NCI-H2227 treated with DMSO at 0.1 percent for 48 hours (cell line): ENCODE results near the gene CYSLTR1.
"Not testable (repeated sequence)": the region's sequence is repeated elsewhere in the genome, so short reads cannot be mapped to it uniquely, and the experiment has no call there.

Source experiments
- DNase-seq: peaks from one replicate; lab custom pipeline; 2025; lab: John Stamatoyannopoulos, UW

CYSLTR1 gene

GRCh38 chrX:78327370-78328086 lies at the start of gene CYSLTR1:
Gene CYSLTR1 (minus strand): TSS chrX:78327611. CDS start chrX:78273746, 53,865 bp downstream.
- no peak for DNase-seq

DNA sequence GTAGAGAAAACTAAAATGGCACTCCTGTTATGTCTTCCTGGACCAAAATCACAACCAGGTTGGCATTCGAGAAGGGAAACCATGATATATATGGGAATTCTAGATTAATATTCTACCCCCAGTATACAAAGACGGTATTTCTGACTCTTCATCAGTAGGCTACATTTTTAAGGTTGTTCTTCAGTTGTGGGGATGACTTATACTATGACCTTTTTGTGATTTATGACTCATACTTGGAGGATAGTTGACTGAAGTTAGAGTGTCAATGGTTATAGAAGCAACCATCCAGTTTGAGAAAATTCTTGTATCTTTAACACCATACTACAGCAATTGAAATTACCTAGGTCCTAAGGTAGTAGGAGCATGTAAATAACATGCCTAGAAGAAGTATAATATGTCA lies 49.8 kb upstream of the CYSLTR1 start:
- DNase-seq = no peak

- DNase-seq = no peak
These were observed 48.5 kb upstream of the CYSLTR1 start for GRCh38 chrX:78375894-78376293.

GRCh38 chrX:78366576-78366975 lies 39.2 kb upstream of the CYSLTR1 start:
- no peak for DNase-seq

DNA sequence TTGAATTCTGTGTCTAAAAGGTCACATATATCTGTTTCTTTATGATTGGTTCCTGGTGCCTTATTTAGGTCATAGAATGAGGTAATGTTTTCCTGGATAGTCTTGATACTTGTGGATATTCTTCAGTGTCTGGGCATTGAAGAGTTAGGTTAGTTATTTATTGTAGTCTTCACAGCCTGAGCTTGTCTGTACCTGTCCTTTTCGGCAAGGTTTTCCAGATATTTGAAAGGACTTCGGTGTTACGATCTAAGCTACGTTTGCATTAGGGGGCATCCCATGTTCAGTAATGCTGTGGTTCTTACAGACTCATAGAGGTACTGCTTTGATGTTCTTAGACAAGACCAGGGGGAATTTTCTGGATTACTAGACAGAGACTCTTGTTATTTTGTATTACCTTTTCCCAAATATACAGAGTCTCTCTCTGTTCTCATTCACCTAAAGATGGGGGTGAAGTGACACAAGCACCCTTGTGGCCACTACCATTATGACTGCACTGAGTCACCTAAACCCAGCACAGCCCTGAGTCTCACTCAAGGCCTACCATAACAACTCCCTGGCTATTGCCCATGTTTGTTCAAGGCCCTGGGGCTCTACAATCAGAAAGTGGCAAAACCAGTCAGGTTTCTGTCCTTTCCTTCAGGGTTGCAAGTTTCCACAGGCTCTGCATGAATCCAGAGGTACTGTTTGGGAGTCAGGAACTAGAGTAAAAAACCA lies 30.1 kb upstream of the CYSLTR1 start:
- DNase-seq = no peak

GRCh38 chrX:78333521-78333920 lies 6.1 kb upstream of the CYSLTR1 start:
- no peak for DNase-seq

GRCh38 chrX:78331708-78332107 lies 4.3 kb upstream of the CYSLTR1 start:
- DNase-seq = no peak

- no peak for DNase-seq
These were observed 3.1 kb upstream of the CYSLTR1 start for GRCh38 chrX:78330540-78330939.

DNA sequence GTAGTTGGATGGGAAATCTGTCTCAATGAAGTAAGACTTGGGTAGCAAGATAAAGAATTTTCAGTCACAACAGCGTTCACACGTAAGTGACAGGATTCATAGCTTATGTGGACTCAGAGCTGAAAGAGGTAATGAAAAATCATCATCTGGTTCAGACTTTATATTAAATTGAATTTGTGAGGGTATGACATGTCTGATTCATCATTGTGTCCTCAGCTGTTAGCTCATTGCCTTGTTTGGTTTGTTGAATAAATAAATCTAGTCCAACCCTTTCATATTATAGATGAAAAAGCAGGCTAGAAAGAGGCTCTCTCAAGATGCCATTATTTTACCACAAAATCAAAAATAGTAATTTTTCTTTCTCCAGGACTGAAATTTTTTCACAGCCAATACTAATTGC lies 2.7 kb upstream of the CYSLTR1 start:
- no peak for DNase-seq

- no peak for DNase-seq
These were observed 2.1 kb upstream of the CYSLTR1 start for GRCh38 chrX:78329486-78329885.

- no peak for DNase-seq
These were observed 1.0 kb downstream of the CYSLTR1 start for GRCh38 chrX:78326401-78326800.

DNA sequence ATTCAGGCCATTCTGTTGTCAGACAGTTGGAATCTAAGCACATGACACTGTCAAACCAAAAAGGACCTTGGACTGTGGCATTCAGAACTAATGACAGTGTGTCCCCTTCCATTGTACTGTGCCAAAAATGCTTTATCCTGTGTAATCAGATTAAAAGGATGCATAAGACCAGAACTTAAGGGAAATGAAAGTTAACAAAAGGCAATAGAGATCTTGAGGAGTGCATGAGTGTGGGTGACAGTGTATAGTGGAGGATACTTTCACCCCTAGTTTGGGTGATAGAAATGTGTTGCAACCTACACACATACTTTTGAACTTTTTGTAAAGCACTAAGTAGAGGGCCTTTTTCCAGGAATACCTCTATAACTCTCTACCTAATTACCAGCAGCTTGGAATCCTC lies 4.5 kb downstream of the CYSLTR1 start:
- DNase-seq = no peak

DNA sequence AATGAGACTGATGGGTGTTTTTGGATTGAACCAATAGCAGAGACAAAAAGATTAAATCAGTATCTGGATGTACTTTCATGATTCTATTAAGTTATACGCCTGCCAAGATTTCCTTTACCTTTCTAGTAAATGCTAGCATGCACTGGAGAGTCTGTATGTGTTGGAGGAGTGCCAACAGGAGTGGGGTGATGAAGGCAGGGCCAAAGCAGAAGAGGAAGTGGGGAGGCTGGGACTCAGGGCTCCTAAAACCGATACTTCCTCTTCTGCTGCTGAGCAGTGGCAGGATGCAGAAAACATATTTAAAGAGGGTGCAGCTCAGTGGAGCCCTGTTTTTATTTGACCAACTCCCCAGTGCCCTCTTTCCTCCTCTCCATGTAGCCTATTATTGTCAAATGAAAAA lies 5.6 kb downstream of the CYSLTR1 start:
- no peak for DNase-seq

DNA sequence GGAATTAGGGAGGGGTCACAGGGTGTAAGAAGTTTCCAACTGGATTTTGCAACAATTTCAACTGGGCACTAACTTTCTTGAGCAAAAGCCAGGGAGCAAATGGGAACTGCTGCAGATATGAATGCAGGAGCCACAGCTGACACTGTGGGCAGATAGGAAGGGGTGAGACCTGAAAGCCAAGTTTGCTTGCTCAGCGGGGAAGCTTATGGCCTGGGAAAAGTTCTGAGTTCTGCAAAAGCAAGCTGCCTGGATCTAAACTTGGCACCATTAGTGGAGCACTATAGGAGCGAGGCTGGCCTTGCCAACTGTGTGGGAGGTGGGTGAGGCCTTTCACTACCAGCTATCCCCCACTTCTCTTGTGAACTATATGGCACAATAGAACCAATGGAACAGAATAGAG lies 11.1 kb downstream of the CYSLTR1 start:
- no peak for DNase-seq

DNA sequence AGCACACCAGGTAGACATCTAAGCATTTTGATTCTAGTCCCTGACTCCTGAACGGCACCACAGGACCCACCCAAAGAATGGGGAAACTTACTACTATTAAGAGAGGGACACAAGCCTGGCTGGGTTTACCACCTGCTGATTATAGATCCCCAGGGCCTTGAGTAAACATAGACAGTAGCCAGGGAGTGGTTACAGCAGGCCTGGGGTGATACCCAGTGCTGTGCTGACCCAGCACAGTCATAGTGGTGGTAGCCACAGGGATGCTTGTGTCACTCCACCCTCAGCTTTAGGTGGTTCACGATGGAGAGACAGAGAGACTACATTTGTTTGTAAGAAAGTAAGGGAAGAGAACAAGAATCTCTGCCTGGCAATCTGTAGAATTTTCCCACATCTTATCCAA lies 11.7 kb downstream of the CYSLTR1 start:
- no peak for DNase-seq

DNA sequence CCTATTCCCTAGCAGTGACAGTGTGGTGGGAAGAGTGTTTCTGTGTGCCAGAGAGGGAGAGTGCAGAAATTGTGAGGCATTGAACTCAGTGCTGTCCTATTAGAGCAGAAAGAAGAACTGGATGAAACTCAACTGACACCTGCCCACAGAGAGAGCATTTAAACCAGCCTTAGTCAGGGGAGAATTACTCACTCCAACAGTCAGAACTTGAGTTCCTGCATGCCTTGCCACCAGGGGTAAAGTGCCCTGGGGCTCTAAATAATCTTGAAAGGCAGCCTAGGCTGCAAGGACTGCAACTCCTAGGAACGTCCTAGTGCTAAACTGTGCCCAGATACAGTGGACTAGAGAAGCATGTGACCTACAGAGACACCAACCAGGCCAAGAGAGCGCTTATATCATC lies 12.8 kb downstream of the CYSLTR1 start:
- no peak for DNase-seq

DNA sequence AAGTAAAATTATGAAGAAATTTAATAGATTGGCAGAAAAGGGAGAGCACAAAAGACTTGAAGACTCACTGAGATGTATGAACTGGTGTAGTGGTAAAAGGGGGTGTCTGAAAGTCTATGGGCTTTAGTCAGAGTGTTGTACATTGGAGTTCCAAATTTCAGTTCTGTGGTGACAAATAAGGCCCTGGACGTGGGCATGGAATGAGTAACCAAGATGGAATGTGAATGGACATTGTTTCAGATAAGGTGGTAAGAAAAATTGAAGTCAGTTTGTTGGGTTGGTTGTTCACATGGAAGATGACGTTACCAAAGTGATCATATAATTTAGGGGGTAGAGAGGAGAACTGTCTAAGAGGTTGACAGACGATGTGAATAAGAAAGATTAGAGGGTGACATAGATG lies 13.9 kb downstream of the CYSLTR1 start:
- DNase-seq = no peak

DNA sequence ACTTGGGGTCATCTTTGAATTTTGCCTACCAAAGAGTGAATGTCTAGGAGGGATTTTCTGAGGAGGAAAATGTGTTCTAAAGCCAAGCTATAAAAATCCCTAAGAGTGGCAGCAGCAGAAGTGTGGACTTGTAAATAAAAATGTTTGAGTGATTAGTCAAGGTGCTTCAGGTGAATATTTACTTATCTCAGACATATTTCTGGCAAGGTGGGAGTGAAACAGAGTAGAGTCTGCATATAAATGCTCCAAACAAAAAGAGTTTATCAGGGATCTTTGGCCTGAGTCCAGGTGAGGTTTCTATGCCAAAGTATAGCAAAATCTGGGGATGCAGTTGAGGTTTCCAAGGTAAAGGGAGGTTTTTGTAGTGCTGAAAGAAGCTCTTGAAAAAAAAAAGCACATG lies 19.7 kb downstream of the CYSLTR1 start:
- DNase-seq = no peak

DNA sequence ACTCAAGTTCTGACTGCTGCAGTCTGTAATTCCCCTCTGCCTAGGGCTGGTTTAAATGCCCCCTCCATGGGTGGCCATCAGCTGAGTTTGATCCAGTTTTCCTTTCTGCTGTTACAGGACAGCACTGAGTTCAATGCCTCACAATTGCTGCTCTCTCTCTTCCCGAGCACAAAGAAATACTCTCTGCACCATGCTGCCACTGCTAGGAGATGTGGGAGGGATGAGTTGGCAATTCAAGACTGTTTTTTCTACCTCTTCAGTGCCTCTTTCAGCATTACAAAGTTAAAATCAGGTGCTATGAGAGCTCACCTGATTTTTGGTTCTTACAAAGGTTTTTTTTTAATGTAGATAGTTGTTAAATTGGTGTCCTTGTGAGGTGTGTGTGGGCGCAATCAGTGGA lies 24.3 kb downstream of the CYSLTR1 start:
- no peak for DNase-seq

GRCh38 chrX:78300933-78301332 lies 26.5 kb downstream of the CYSLTR1 start:
- not testable (repeated sequence) for DNase-seq

DNA sequence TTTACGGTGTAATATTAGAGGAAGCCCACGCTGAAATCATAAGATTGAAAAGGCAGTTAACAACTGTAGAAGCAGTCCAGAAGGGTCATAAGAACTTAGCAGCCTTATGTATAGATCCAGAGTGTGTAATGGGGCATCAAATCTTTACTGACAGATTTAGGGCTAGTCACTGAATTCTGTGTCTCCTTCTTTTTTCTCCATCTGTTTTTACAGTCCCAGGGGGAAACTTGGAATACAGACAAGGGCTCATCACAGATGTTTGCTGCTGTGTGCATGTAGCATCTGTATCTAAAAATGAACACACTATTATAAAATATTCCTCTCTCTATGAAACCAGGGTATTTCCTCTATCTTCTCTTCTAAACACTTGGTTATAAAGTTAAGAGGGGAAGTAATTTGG lies 43.9 kb downstream of the CYSLTR1 start:
- DNase-seq = no peak

GRCh38 chrX:78237127-78237526 lies 90.3 kb downstream of the CYSLTR1 start:
- DNase-seq = no peak

- DNase-seq = not testable (repeated sequence)
These were observed 101.4 kb downstream of the CYSLTR1 start for GRCh38 chrX:78226047-78226446.
